GM12878 (cell line): ENCODE results near the gene SETBP1. TPM values are rescaled to one million over a fixed set of nuclear protein-coding genes. Genes with fewer than 3 reads are reported as not detected.
A peak's percentile ranks its signal among the peaks of the same experiment; 100 is the strongest.

Source experiments
- ATAC-seq: fragments of 200-7000 bp; cut with Tn5 transposase; 3 replicates; pipeline ENCODE4 v1.9.1; 2020; ENCODE audit warnings: mild to moderate bottlenecking, moderate library complexity
- BruUV-seq: library from RNA; stranded (reverse); fragments of 400-500 nt; replicated peaks from 2 replicates; lab custom pipeline; 2021; lab: Mats Ljungman, UMichigan
- CTCF ChIA-PET: fragments of 300-600 bp; sonication (Branson Sonifier 250); formaldehyde crosslinking; extraction: SDS; loops from one replicate; lab custom pipeline; 2021; ENCODE audit warnings: inconsistent platforms; lab: Yijun Ruan, JAX
- POLR2A ChIA-PET: fragments of 350-600 bp; formaldehyde crosslinking; extraction: SDS; loops from one replicate; lab custom pipeline; 2021; ENCODE audit warnings: inconsistent platforms; lab: Charles Lee
- RAD21 ChIA-PET: fragments of 300-600 bp; sonication (Branson Sonifier 250); formaldehyde crosslinking; loops from one replicate; lab custom pipeline; 2023; ENCODE audit warnings: antibody characterized with exemption; ENCODE audit not compliant: unreplicated experiment; lab: Charles Lee
- SMC1A ChIA-PET: fragments of 300-600 bp; sonication (Branson Sonifier 250); formaldehyde crosslinking; loops from one replicate; lab custom pipeline; 2023; ENCODE audit not compliant: unreplicated experiment, uncharacterized antibody; lab: Charles Lee
- DNase-seq: peaks from one replicate; pipeline ENCODE4 v3.0.0-alpha.2; 2011; ENCODE audit warnings: low read depth, low spot score
- FAIRE-seq: peaks from 3 replicates; lab custom pipeline; 2011; peaks lifted over from hg19 to GRCh38; lab: Jason Lieb, UNC
- H2AFZ ChIP-seq: 2 replicates; pipeline ENCODE4 v1.6.0; 2011; ENCODE audit warnings: low read depth, low read length, control low read depth; ENCODE audit not compliant: control insufficient read depth
- H3K27ac ChIP-seq: 2 replicates; pipeline ENCODE4 v1.5.1; 2011; ENCODE audit warnings: control low read depth; ENCODE audit not compliant: control insufficient read depth, insufficient read depth
- H3K27me3 ChIP-seq, 2 experiments: replicated peaks in 1 of 2; 2 replicates each; pipeline versions ENCODE4 v1.6.0 to v1.6.1; 2011; ENCODE audit warnings: low read length in 1 of 2; ENCODE audit not compliant: control insufficient read depth in 2 of 2, insufficient read depth in 2 of 2
- H3K36me3 ChIP-seq, 2 experiments: 2 replicates each; pipeline ENCODE4 v1.5.1; 2011; ENCODE audit warnings: low read length in 1 of 2; ENCODE audit not compliant: control insufficient read depth in 2 of 2, insufficient read depth in 2 of 2
- H3K4me1 ChIP-seq: 2 replicates; pipeline ENCODE4 v1.6.1; 2011; ENCODE audit warnings: mild to moderate bottlenecking, low read length, moderate library complexity, mixed read lengths; ENCODE audit not compliant: control insufficient read depth, insufficient read depth
- H3K4me2 ChIP-seq: 2 replicates; pipeline ENCODE4 v1.6.0; 2011; ENCODE audit warnings: control low read depth; ENCODE audit not compliant: control insufficient read depth, insufficient read depth
- H3K4me3 ChIP-seq: fragments of 200-600 bp; sonication (generic); 2 replicates; pipeline ENCODE4 v1.5.1; 2016
- H3K79me2 ChIP-seq: 2 replicates; pipeline ENCODE4 v1.6.0; 2011; ENCODE audit warnings: low read length; ENCODE audit not compliant: control insufficient read depth, insufficient read depth
- H3K9ac ChIP-seq: 2 replicates; pipeline ENCODE4 v1.8.0; 2011; ENCODE audit warnings: low read length, control low read depth, mixed read lengths; ENCODE audit not compliant: control insufficient read depth, insufficient read depth
- H3K9me3 ChIP-seq: replicated peaks from 3 replicates; pipeline ENCODE4 v1.5.1; 2011; ENCODE audit warnings: mild to moderate bottlenecking, low read length; ENCODE audit not compliant: control insufficient read depth, insufficient read depth
- H4K20me1 ChIP-seq: 2 replicates; pipeline ENCODE4 v1.6.0; 2011; ENCODE audit not compliant: control insufficient read depth, insufficient read depth
- CHD1 ChIP-seq: IDR thresholded peaks from 2 replicates; pipeline ENCODE4 v1.6.1; 2012; ENCODE audit warnings: low read depth, low read length, improper control_type of control experiment
- EP300 ChIP-seq, 2 experiments: fragments of 150-350 bp in 1 of 2; IDR thresholded peaks; 2 replicates each; pipeline ENCODE4 v1.6.1; 2011 to 2012; ENCODE audit warnings: low read depth in 2 of 2, low read length in 2 of 2, borderline replicate concordance in 1 of 2, improper control_type of control experiment in 1 of 2, inconsistent platforms in 1 of 2; ENCODE audit not compliant: control insufficient read depth in 1 of 2
- NBN ChIP-seq: fragments of 450-650 bp; IDR thresholded peaks from 2 replicates; pipeline ENCODE4 v1.6.1; 2016
- RCOR1 ChIP-seq: conservative IDR thresholded peaks from 2 replicates; pipeline ENCODE4 v1.6.1; 2012; ENCODE audit warnings: low read depth, low read length, improper control_type of control experiment
- SMC3 ChIP-seq: IDR thresholded peaks from 2 replicates; pipeline ENCODE4 v1.6.1; 2011; ENCODE audit warnings: low read length, improper control_type of control experiment, borderline replicate concordance
- SRF ChIP-seq, 2 experiments: IDR thresholded peaks; 2 replicates each; pipeline ENCODE4 v1.6.1; 2011; ENCODE audit warnings: low read depth in 2 of 2, low read length in 2 of 2, mild to moderate bottlenecking in 1 of 2, moderate library complexity in 1 of 2
- TCF3 ChIP-seq: IDR thresholded peaks from 2 replicates; pipeline ENCODE4 v1.6.1; 2012; ENCODE audit warnings: low read depth, mild to moderate bottlenecking, low read length, borderline replicate concordance; ENCODE audit not compliant: insufficient read depth
- WGBS: methylation state at CpG from one replicate; pipeline ENCODE4 v1.1.6; 2016; ENCODE audit warnings: low lambda C conversion rate; ENCODE audit not compliant: insufficient replicate concordance, insufficient coverage; ENCODE audit errors: missing lambda C conversion rate; 5-methylcytosine and 5-hydroxymethylcytosine counted together
- in situ Hi-C: fragments of 300-500 bp; cut with MboI; formaldehyde crosslinking; loops from 9 replicates; pipeline ENCODE4 v1.14.3; 2018; ENCODE audit warnings: mixed read lengths
- intact Hi-C: fragments of 100-400 bp; cut with micrococcal nuclease; formaldehyde crosslinking; loops from one replicate; pipeline ENCODE4 v1.14.2; 2022; ENCODE audit not compliant: unreplicated experiment
- polyA plus RNA-seq, 11 experiments: library from polyadenylated mRNA; depleted of rRNA in 4 of 11; unstranded in 6 of 11; stranded (reverse) in 5 of 11; fragments of >200 nt; fragmentation: Nextera tagmentation in 4 of 11; fragmentation: Illumina TruSeq in 1 of 11; extraction: Ambion mirVana in 4 of 11; extraction: Trizol in 1 of 11; gene quantifications; 1 replicate in 1 of 11; 2 replicates in 10 of 11; pipeline versions ENCODE4 v1.2.1 to v1.2.3, GENCODE V29; 2011 to 2016; ENCODE audit warnings: inconsistent platforms in 2 of 11, missing spikeins in 2 of 11, low read depth in 1 of 11
- total RNA-seq, 4 experiments: library from RNA; depleted of rRNA in 3 of 4; stranded (reverse); fragments of >200 nt in 3 of 4; fragmentation: Illumina TruSeq in 1 of 4; extraction: Trizol in 1 of 4; gene quantifications; 2 replicates each; pipeline versions ENCODE4 v1.2.1 to v1.2.3, GENCODE V29; 2013 to 2021
- TF ChIP-seq, protein P1 (sequence below), 3 experiments: IDR thresholded peaks in 2 of 3; conservative IDR thresholded peaks in 1 of 3; 2 replicates each; pipeline ENCODE4 v1.5.1; 2011; ENCODE audit warnings: low read depth in 3 of 3, low read length in 3 of 3, mild to moderate bottlenecking in 3 of 3, control low read depth in 2 of 3, moderate library complexity in 2 of 3, inconsistent platforms in 1 of 3, mixed read lengths in 1 of 3; ENCODE audit not compliant: control insufficient read depth in 2 of 3, insufficient read depth in 1 of 3; ENCODE audit errors: extremely low read depth in 1 of 3
- TF ChIP-seq, protein P2 (sequence below): fragments of 450-650 bp; IDR thresholded peaks from 2 replicates; pipeline ENCODE4 v1.6.1; 2017; ENCODE audit warnings: mild to moderate bottlenecking, moderate library complexity
- TF ChIP-seq, protein P3 (sequence below): fragments of 450-650 bp; formaldehyde crosslinking; IDR thresholded peaks from 2 replicates; pipeline ENCODE4 v1.5.0; 2022; ENCODE audit warnings: mild to moderate bottlenecking, missing genetic modification characterization
- TF ChIP-seq, protein P4 (sequence below): fragments of 450-650 bp; IDR thresholded peaks from 2 replicates; pipeline ENCODE4 v1.6.1; 2017; ENCODE audit warnings: borderline replicate concordance

The SETBP1 gene
- total and polyA plus RNA-seq, 10 of the 15 experiments (the other 5 are each of a cell fraction or from before 2014, with no cell fraction given), result 0.99 to 29.7 (median 8.3) TPM

DNA sequence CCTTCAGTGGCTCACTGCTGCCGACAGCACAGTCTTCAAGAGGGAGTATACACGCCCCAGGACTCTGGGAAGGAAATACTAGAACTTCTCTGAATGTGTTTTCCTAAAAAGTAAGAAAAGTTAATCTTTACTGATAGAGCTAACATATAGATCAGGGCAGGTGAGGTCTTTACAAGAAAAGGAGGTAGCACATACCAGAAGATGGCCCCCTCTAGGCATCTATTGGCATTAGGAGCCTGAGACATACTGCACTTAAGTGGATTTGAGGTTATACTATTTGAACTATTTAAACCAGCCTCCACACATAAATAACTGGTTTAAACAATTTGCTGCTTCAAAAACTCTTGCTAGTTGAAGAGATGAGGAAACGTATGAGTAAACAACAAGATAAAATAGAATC lies 406.1 kb downstream of the SETBP1 start:
- WGBS, result 67% methylated on average over 3 of the region's 3 CpGs
- POLR2A ChIA-PET, result no interaction called here
- H3K9me3 ChIP-seq, result peaks cover 1% of the 10 kb centered on the region; the same call in 1 of the 3 replicates
- H2AFZ ChIP-seq, result no peak overlapping the region
- SMC1A ChIA-PET, result interaction anchor here (0.6 to 2.2 kb wide), 9 partner anchors 11 to 126 kb away, joined by 3 to 21 read pairs (median 5); no protein-coding TSS in a partner anchor
- H4K20me1 ChIP-seq, result no peaks in the 10 kb centered on the region
- H3K27me3 ChIP-seq, result no peaks in the 10 kb centered on the region
- no peak overlapping the region for H3K4me3 ChIP-seq
- FAIRE-seq (no peak), ATAC-seq (peak; percentile 27; the same call in 1 of the 3 replicates), DNase-seq (no peak)
- no peaks in the 10 kb centered on the region for H3K4me1 ChIP-seq
- BruUV-seq, result no TSS peak
- RAD21 ChIA-PET, result interaction anchor here (1.2 to 2.0 kb wide), 2 partner anchors 126 to 363 kb away, joined by 5 to 13 read pairs; no protein-coding TSS in a partner anchor
- H3K79me2 ChIP-seq, result no peaks in the 10 kb centered on the region
- intact Hi-C loops (no loop called here), in situ Hi-C loops (loop anchor here (10.0 kb wide), 1 partner anchor 62 kb away; no protein-coding TSS in a partner anchor)
- no peak overlapping the region for H3K27ac ChIP-seq
- H3K4me2 ChIP-seq, result no peak overlapping the region
- H3K9ac ChIP-seq, result no peak overlapping the region
- no peaks in the 10 kb centered on the region for H3K36me3 ChIP-seq
- CTCF ChIA-PET, result interaction anchor here (0.6 to 2.2 kb wide), 6 partner anchors 15 to 363 kb away, joined by 3 to 19 read pairs (median 4); no protein-coding TSS in a partner anchor
- no peak for TF ChIP-seq TCF3
- TF ChIP-seq, protein P1, sequence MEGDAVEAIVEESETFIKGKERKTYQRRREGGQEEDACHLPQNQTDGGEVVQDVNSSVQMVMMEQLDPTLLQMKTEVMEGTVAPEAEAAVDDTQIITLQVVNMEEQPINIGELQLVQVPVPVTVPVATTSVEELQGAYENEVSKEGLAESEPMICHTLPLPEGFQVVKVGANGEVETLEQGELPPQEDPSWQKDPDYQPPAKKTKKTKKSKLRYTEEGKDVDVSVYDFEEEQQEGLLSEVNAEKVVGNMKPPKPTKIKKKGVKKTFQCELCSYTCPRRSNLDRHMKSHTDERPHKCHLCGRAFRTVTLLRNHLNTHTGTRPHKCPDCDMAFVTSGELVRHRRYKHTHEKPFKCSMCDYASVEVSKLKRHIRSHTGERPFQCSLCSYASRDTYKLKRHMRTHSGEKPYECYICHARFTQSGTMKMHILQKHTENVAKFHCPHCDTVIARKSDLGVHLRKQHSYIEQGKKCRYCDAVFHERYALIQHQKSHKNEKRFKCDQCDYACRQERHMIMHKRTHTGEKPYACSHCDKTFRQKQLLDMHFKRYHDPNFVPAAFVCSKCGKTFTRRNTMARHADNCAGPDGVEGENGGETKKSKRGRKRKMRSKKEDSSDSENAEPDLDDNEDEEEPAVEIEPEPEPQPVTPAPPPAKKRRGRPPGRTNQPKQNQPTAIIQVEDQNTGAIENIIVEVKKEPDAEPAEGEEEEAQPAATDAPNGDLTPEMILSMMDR (IDR thresholded peaks at IDR 0.05 in 2 of 3, conservative IDR thresholded peaks at IDR 0.05 in 1 of 3; ENCODE audit: control insufficient read depth in 2 of 3, extremely low read depth in 1 of 3, insufficient read depth in 1 of 3, low read depth in 3 of 3, low read length in 3 of 3), result 0 out of 6 replicates have a peak, but pooled peaks of 1 of the 3 experiments have one; percentile 7
- TF ChIP-seq SMC3, result peak; percentile 8; the same call in 1 of the 2 replicates
- TF ChIP-seq, protein P2, sequence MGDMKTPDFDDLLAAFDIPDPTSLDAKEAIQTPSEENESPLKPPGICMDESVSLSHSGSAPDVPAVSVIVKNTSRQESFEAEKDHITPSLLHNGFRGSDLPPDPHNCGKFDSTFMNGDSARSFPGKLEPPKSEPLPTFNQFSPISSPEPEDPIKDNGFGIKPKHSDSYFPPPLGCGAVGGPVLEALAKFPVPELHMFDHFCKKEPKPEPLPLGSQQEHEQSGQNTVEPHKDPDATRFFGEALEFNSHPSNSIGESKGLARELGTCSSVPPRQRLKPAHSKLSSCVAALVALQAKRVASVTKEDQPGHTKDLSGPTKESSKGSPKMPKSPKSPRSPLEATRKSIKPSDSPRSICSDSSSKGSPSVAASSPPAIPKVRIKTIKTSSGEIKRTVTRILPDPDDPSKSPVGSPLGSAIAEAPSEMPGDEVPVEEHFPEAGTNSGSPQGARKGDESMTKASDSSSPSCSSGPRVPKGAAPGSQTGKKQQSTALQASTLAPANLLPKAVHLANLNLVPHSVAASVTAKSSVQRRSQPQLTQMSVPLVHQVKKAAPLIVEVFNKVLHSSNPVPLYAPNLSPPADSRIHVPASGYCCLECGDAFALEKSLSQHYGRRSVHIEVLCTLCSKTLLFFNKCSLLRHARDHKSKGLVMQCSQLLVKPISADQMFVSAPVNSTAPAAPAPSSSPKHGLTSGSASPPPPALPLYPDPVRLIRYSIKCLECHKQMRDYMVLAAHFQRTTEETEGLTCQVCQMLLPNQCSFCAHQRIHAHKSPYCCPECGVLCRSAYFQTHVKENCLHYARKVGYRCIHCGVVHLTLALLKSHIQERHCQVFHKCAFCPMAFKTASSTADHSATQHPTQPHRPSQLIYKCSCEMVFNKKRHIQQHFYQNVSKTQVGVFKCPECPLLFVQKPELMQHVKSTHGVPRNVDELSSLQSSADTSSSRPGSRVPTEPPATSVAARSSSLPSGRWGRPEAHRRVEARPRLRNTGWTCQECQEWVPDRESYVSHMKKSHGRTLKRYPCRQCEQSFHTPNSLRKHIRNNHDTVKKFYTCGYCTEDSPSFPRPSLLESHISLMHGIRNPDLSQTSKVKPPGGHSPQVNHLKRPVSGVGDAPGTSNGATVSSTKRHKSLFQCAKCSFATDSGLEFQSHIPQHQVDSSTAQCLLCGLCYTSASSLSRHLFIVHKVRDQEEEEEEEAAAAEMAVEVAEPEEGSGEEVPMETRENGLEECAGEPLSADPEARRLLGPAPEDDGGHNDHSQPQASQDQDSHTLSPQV, result no peak
- TF ChIP-seq, protein P3, sequence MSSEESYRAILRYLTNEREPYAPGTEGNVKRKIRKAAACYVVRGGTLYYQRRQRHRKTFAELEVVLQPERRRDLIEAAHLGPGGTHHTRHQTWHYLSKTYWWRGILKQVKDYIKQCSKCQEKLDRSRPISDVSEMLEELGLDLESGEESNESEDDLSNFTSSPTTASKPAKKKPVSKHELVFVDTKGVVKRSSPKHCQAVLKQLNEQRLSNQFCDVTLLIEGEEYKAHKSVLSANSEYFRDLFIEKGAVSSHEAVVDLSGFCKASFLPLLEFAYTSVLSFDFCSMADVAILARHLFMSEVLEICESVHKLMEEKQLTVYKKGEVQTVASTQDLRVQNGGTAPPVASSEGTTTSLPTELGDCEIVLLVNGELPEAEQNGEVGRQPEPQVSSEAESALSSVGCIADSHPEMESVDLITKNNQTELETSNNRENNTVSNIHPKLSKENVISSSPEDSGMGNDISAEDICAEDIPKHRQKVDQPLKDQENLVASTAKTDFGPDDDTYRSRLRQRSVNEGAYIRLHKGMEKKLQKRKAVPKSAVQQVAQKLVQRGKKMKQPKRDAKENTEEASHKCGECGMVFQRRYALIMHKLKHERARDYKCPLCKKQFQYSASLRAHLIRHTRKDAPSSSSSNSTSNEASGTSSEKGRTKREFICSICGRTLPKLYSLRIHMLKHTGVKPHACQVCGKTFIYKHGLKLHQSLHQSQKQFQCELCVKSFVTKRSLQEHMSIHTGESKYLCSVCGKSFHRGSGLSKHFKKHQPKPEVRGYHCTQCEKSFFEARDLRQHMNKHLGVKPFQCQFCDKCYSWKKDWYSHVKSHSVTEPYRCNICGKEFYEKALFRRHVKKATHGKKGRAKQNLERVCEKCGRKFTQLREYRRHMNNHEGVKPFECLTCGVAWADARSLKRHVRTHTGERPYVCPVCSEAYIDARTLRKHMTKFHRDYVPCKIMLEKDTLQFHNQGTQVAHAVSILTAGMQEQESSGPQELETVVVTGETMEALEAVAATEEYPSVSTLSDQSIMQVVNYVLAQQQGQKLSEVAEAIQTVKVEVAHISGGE (CRISPR knock-in tag), result no peak
- TF ChIP-seq, protein P4, sequence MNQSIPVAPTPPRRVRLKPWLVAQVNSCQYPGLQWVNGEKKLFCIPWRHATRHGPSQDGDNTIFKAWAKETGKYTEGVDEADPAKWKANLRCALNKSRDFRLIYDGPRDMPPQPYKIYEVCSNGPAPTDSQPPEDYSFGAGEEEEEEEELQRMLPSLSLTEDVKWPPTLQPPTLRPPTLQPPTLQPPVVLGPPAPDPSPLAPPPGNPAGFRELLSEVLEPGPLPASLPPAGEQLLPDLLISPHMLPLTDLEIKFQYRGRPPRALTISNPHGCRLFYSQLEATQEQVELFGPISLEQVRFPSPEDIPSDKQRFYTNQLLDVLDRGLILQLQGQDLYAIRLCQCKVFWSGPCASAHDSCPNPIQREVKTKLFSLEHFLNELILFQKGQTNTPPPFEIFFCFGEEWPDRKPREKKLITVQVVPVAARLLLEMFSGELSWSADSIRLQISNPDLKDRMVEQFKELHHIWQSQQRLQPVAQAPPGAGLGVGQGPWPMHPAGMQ, result no peak
- no peak for TF ChIP-seq EP300 (IDR thresholded peaks at IDR 0.05; ENCODE audit: borderline replicate concordance in 1 of 2, control insufficient read depth in 1 of 2, low read depth in 2 of 2, low read length in 2 of 2)
- TF ChIP-seq NBN, result no peak
- no peak for TF ChIP-seq CHD1
- TF ChIP-seq SRF (IDR thresholded peaks at IDR 0.05; ENCODE audit: low read depth in 2 of 2, low read length in 2 of 2), result no peak
- no peak for TF ChIP-seq RCOR1
